ENCODE results near the gene HMCN1.

HMCN1 gene

GRCh38 chr1:186094172-186094571, 360.0 kb downstream of the HMCN1 start:
- Histone ChIP-seq H3K36me3 (ENCODE audit: insufficient read depth) (no peaks in the 10 kb centered on the region), H3K4me3 (IDR thresholded peaks at IDR 0.05; ENCODE audit: insufficient read depth, low read depth, low read length) (no peak overlapping the region), H3K4me1 (ENCODE audit: low read depth, poor library complexity, severe bottlenecking) (no peaks in the 10 kb centered on the region), H3K9ac (no peak overlapping the region), H4K20me1 (ENCODE audit: insufficient read depth) (no peaks in the 10 kb centered on the region), H3K27me3 (ENCODE audit: insufficient read depth, low read depth) (no peaks in the 10 kb centered on the region), H3K27ac (no peak overlapping the region), H2AFZ (ENCODE audit: low read depth) (no peak overlapping the region), H3K4me2 (no peak overlapping the region), H3K79me2 (ENCODE audit: insufficient read depth, low read depth) (no peaks in the 10 kb centered on the region)
- no peak for TF ChIP-seq CTCF (conservative IDR thresholded peaks at IDR 0.05; ENCODE audit: low read depth, low read length)

- Histone ChIP-seq H3K4me3 (IDR thresholded peaks at IDR 0.05; ENCODE audit: insufficient read depth, low read depth, low read length) (no peak overlapping the region), H3K4me2 (no peak overlapping the region), H3K79me2 (ENCODE audit: insufficient read depth, low read depth) (no peaks in the 10 kb centered on the region), H3K27me3 (ENCODE audit: insufficient read depth, low read depth) (no peaks in the 10 kb centered on the region), H3K36me3 (ENCODE audit: insufficient read depth) (no peaks in the 10 kb centered on the region), H2AFZ (ENCODE audit: low read depth) (no peak overlapping the region), H3K4me1 (ENCODE audit: low read depth, poor library complexity, severe bottlenecking) (no peaks in the 10 kb centered on the region), H3K9ac (no peak overlapping the region), H4K20me1 (ENCODE audit: insufficient read depth) (no peaks in the 10 kb centered on the region), H3K27ac (no peak overlapping the region)
- TF ChIP-seq CTCF (conservative IDR thresholded peaks at IDR 0.05; ENCODE audit: low read depth, low read length): no peak
These were observed 365.3 kb downstream of the HMCN1 start for GRCh38 chr1:186099336-186100104.

- Histone ChIP-seq H3K4me3 (IDR thresholded peaks at IDR 0.05; ENCODE audit: insufficient read depth, low read depth, low read length) (no peak overlapping the region), H3K9ac (no peak overlapping the region), H3K4me2 (no peak overlapping the region), H3K27me3 (ENCODE audit: insufficient read depth, low read depth) (no peaks in the 10 kb centered on the region), H3K27ac (no peak overlapping the region), H2AFZ (ENCODE audit: low read depth) (no peak overlapping the region), H3K79me2 (ENCODE audit: insufficient read depth, low read depth) (no peaks in the 10 kb centered on the region), H4K20me1 (ENCODE audit: insufficient read depth) (no peaks in the 10 kb centered on the region), H3K4me1 (ENCODE audit: low read depth, poor library complexity, severe bottlenecking) (no peaks in the 10 kb centered on the region), H3K36me3 (ENCODE audit: insufficient read depth) (no peaks in the 10 kb centered on the region)
- TF ChIP-seq CTCF (conservative IDR thresholded peaks at IDR 0.05; ENCODE audit: low read depth, low read length): no peak
These were observed 367.9 kb downstream of the HMCN1 start for GRCh38 chr1:186102107-186102506.

GRCh38 chr1:186102547-186103148, 368.5 kb downstream of the HMCN1 start:
- TF ChIP-seq CTCF (conservative IDR thresholded peaks at IDR 0.05; ENCODE audit: low read depth, low read length): no peak
- Histone ChIP-seq H3K4me2 (no peak overlapping the region), H3K4me3 (IDR thresholded peaks at IDR 0.05; ENCODE audit: insufficient read depth, low read depth, low read length) (no peak overlapping the region), H3K36me3 (ENCODE audit: insufficient read depth) (no peaks in the 10 kb centered on the region), H3K79me2 (ENCODE audit: insufficient read depth, low read depth) (no peaks in the 10 kb centered on the region), H3K4me1 (ENCODE audit: low read depth, poor library complexity, severe bottlenecking) (no peaks in the 10 kb centered on the region), H3K27me3 (ENCODE audit: insufficient read depth, low read depth) (no peaks in the 10 kb centered on the region), H3K9ac (no peak overlapping the region), H3K27ac (no peak overlapping the region), H4K20me1 (ENCODE audit: insufficient read depth) (no peaks in the 10 kb centered on the region), H2AFZ (ENCODE audit: low read depth) (no peak overlapping the region)

Data from KMS-11 (cell line).